ENCODE data around the gene VAV2. TPM values are rescaled to one million over a fixed set of nuclear protein-coding genes. Genes with fewer than 3 reads are reported as not detected.

VAV2 gene
- polyA plus RNA-seq, 1 of the 3 experiments (the other 2 are of a cell fraction) = 14.9 TPM

- no peak for DNase-seq
- Histone ChIP-seq H3K36me3 (replicated peaks in 1 of 2; ENCODE audit: control insufficient read depth in 1 of 2, insufficient read depth in 2 of 2, low read length in 1 of 2) (no peaks in the 10 kb centered on the region), H3K27me3 (ENCODE audit: insufficient read depth) (no peaks in the 10 kb centered on the region), H3K9me3 (no peaks in the 10 kb centered on the region), H3K4me1 (ENCODE audit: control insufficient read depth in 1 of 2, insufficient read depth in 2 of 2, low read depth in 1 of 2, low read length in 1 of 2) (peaks cover 27 to 100% of the 10 kb centered on the region in 2 experiments), H4K20me1 (ENCODE audit: insufficient read depth) (no peaks in the 10 kb centered on the region; the same call in 1 of the 2 replicates), H2AFZ (ENCODE audit: low read depth) (no peak overlapping the region), H3K4me2 (no peak overlapping the region), H3K9ac (no peak overlapping the region), H3F3A (replicated peaks; ENCODE audit: insufficient read depth) (peaks cover 24% of the 10 kb centered on the region), H3K79me2 (ENCODE audit: insufficient read depth) (peaks cover 90% of the 10 kb centered on the region), H3K9me2 (no peaks in the 10 kb centered on the region), H3K27ac (ENCODE audit: low read depth in 2 of 2, low read length in 1 of 2) (peak overlapping the region in 1 of 2 experiments; percentile 99; a peak in 1 of 4 replicates), H3K4me3 (ENCODE audit: low read depth in 2 of 2, low read length in 1 of 2) (no peak overlapping the region)
- no peak for TF ChIP-seq SMC3 (IDR thresholded peaks at IDR 0.05; ENCODE audit: low read depth, low read length)
- ChIA-PET CTCF (interaction anchor here (0.9 to 1.3 kb wide), 3 partner anchors 11 to 116 kb away, joined by 3 read pairs; no protein-coding TSS in a partner anchor), POLR2A (no interaction called here)
- 100% methylated on average over 1 of the region's 13 CpGs for WGBS (ENCODE audit: low lambda C conversion rate)
Observed at GRCh38 chr9:133878402-133878801, 113.7 kb downstream of the VAV2 start.

DNA sequence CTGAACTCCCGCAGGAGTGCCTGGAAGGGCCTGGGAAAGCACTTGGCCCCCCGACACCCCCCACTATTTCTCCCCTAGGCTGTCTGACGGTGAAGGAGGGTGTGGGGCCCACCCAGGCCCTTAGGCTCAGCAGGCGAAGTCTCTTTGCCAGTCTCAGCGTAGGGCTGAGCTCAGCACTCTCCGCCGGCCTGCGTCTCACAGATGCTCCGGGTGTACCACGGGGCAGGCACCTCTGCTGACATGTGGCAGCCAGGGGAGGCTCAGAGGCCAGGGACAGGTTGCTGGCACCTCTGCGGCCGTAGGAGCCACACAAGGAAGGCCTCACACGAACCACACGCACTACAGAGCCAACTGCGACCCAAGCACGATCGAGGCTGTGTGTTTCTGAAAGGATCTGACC lies 114.2 kb downstream of the VAV2 start:
- no peak overlapping the region for H2AFZ ChIP-seq (ENCODE audit: low read depth)
- H4K20me1 ChIP-seq (ENCODE audit: insufficient read depth) = no peaks in the 10 kb centered on the region; the same call in 1 of the 2 replicates
- ChIA-PET CTCF (interaction anchor here (0.9 to 1.3 kb wide), 2 partner anchors 12 to 117 kb away, joined by 3 read pairs; no protein-coding TSS in a partner anchor), POLR2A (no interaction called here)
- TF ChIP-seq RCOR1 (IDR thresholded peaks at IDR 0.05; ENCODE audit: low read length) (no peak), USF1 (IDR thresholded peaks at IDR 0.05; ENCODE audit: borderline replicate concordance, low read depth) (no peak), NFIC (IDR thresholded peaks at IDR 0.05; ENCODE audit: borderline replicate concordance) (no peak), SMC3 (IDR thresholded peaks at IDR 0.05; ENCODE audit: low read depth, low read length) (no peak), FOSL2 (IDR thresholded peaks at IDR 0.05; ENCODE audit: borderline replicate concordance, low read depth) (no peak), CHD2 (IDR thresholded peaks at IDR 0.05; ENCODE audit: low read length, partially characterized antibody) (no peak), CTCF (IDR thresholded peaks at IDR 0.05) (no peak), TEAD4 (IDR thresholded peaks at IDR 0.05; ENCODE audit: borderline replicate concordance, insufficient read depth) (no peak), NRF1 (IDR thresholded peaks at IDR 0.05; ENCODE audit: low read depth, low read length) (no peak), TCF12 (IDR thresholded peaks at IDR 0.05) (no peak), GABPA (IDR thresholded peaks at IDR 0.05; ENCODE audit: low read depth) (no peak), FOXJ3 (CRISPR knock-in tag; IDR thresholded peaks at IDR 0.05) (no peak), RFX5 (IDR thresholded peaks at IDR 0.05; ENCODE audit: low read length) (no peak), EZH2phosphoT487 (IDR thresholded peaks at IDR 0.05; ENCODE audit: borderline replicate concordance, low read depth) (no peak), TAF1 (IDR thresholded peaks at IDR 0.05; ENCODE audit: borderline replicate concordance, low read depth, low read length) (no peak)
- TF ChIP-seq, protein P1, sequence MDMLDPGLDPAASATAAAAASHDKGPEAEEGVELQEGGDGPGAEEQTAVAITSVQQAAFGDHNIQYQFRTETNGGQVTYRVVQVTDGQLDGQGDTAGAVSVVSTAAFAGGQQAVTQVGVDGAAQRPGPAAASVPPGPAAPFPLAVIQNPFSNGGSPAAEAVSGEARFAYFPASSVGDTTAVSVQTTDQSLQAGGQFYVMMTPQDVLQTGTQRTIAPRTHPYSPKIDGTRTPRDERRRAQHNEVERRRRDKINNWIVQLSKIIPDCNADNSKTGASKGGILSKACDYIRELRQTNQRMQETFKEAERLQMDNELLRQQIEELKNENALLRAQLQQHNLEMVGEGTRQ (IDR thresholded peaks at IDR 0.05; ENCODE audit: borderline replicate concordance, low read depth, low read length) = no peak
- TF ChIP-seq, protein P2, sequence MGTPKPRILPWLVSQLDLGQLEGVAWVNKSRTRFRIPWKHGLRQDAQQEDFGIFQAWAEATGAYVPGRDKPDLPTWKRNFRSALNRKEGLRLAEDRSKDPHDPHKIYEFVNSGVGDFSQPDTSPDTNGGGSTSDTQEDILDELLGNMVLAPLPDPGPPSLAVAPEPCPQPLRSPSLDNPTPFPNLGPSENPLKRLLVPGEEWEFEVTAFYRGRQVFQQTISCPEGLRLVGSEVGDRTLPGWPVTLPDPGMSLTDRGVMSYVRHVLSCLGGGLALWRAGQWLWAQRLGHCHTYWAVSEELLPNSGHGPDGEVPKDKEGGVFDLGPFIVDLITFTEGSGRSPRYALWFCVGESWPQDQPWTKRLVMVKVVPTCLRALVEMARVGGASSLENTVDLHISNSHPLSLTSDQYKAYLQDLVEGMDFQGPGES (IDR thresholded peaks at IDR 0.05; ENCODE audit: low read depth, low read length) = no peak
- TF ChIP-seq, protein P3, sequence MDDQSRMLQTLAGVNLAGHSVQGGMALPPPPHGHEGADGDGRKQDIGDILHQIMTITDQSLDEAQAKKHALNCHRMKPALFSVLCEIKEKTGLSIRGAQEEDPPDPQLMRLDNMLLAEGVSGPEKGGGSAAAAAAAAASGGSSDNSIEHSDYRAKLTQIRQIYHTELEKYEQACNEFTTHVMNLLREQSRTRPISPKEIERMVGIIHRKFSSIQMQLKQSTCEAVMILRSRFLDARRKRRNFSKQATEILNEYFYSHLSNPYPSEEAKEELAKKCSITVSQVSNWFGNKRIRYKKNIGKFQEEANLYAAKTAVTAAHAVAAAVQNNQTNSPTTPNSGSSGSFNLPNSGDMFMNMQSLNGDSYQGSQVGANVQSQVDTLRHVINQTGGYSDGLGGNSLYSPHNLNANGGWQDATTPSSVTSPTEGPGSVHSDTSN (IDR thresholded peaks at IDR 0.05) = no peak
- no peaks in the 10 kb centered on the region for H3K9me2 ChIP-seq
- no peak overlapping the region for H3K4me2 ChIP-seq
- no peak overlapping the region for H3K4me3 ChIP-seq (ENCODE audit: low read depth in 2 of 2, low read length in 1 of 2)
- H3K79me2 ChIP-seq (ENCODE audit: insufficient read depth) = peaks cover 90% of the 10 kb centered on the region
- 94% methylated on average over 15 of the region's 17 CpGs for WGBS (ENCODE audit: low lambda C conversion rate)
- H3F3A ChIP-seq (replicated peaks; ENCODE audit: insufficient read depth) = peaks cover 28% of the 10 kb centered on the region
- H3K27me3 ChIP-seq (ENCODE audit: insufficient read depth) = no peaks in the 10 kb centered on the region
- peak overlapping the region in 1 of 2 experiments; percentile 99; a peak in 1 of 4 replicates for H3K27ac ChIP-seq (ENCODE audit: low read depth in 2 of 2, low read length in 1 of 2)
- H3K9ac ChIP-seq = no peak overlapping the region
- peaks cover 32 to 100% of the 10 kb centered on the region in 2 experiments for H3K4me1 ChIP-seq (ENCODE audit: control insufficient read depth in 1 of 2, insufficient read depth in 2 of 2, low read depth in 1 of 2, low read length in 1 of 2)
- H3K9me3 ChIP-seq = no peaks in the 10 kb centered on the region
- DNase-seq = no peak
- no peaks in the 10 kb centered on the region for H3K36me3 ChIP-seq (replicated peaks in 1 of 2; ENCODE audit: control insufficient read depth in 1 of 2, insufficient read depth in 2 of 2, low read length in 1 of 2)

Data from SK-N-SH (cell line).